ENCODE results near the gene TXLNG. TPM values are rescaled to one million over a fixed set of nuclear protein-coding genes. Genes with fewer than 3 reads are reported as not detected.

TXLNG gene
- total RNA-seq, 3 donors from 2014 or later: 30.6 to 46.1 (median 31.3) TPM

DNA sequence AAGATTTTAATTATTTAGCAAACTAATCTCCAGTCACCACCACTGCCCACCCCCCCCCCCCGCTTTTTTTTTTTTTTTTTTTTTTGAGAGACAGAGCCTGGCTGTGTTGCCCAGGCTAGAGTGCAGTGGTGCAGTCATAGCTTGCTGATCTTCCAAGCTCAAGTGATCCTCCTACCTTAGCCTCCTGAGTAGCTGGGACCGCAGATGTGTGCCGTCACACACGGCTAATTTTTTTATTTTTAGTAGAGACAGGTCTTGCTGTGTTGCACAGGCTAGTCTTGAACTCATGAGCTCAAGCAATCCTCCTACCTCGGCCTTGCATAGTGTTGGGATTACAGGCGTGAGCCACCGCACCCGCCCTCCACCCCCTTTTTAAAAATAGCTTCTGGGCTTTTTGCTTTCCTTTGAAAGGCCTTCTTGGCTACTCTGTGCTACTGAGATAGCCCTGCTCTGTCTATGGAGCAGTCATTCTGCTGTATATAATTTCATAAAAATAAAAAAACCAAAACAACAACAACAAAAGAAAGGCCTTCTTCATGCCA, 18.7 kb downstream of the TXLNG start:
- Mint-ChIP-seq H3K36me3 (ENCODE audit: insufficient read depth) (no peaks in the 10 kb centered on the region), H3K4me3 (no peak overlapping the region), H3K9me3 (no peaks in the 10 kb centered on the region), H3K27me3 (ENCODE audit: low read depth) (no peaks in the 10 kb centered on the region), H3K4me1 (ENCODE audit: low read depth) (peaks cover 19% of the 10 kb centered on the region)
- no peak for DNase-seq
- ATAC-seq: no peak

DNA sequence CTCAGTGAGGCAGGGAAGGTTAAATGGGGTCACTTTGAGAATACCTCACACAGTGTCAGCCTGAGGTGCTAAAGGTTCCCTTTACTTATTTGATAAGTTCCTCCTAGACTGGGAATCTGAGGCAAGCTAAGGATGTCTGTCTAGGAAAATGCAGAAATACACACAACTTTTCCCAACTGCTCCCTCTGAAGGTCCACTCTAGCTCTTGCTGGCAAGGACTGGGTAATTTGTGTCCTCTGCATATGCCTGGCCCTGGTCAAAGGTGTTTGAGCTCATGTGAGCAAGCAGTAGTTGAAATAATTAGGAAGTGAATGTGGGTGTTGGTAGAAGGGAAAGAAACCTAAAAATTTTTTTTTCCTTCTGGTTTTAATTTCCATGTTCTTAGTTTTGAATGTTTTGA, 21.3 kb downstream of the TXLNG start:
- no peaks in the 10 kb centered on the region for H3K36me3 Mint-ChIP-seq (ENCODE audit: insufficient read depth)
- DNase-seq: no peak
- no peaks in the 10 kb centered on the region for H3K27me3 Mint-ChIP-seq (ENCODE audit: low read depth)
- ATAC-seq: no peak
- H3K9me3 Mint-ChIP-seq: no peaks in the 10 kb centered on the region
- H3K4me3 Mint-ChIP-seq: no peak overlapping the region
- peaks cover 22% of the 10 kb centered on the region for H3K4me1 Mint-ChIP-seq (ENCODE audit: low read depth)

DNA sequence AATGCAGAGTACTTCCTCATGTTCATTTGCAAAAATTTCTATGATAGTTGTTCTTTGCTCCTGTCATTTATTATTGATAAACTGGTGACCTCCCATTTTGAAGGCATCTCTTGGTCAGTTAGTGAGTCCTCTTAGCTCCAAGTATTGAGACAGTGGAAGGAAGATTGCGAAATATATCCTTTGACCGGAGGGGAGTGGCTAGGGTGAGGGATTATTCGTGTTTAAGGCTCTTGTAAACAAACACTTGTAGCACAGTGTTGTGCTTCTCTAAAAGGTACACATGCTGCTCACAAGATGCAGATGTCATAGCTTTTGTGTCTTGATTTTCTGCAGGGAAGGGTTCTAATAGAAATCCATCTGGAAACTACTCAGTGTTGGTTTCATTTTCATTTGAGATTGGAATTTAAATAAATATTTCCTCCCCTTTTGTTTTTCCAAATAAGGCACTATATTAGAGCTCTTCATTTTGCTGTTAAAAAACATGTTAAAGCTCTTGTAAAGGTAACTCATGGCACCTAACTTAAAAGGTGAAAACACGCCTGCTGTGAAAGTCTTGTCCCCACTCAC, 21.8 kb downstream of the TXLNG start:
- no peak for ATAC-seq
- no peak overlapping the region for H3K4me3 Mint-ChIP-seq
- peaks cover 22% of the 10 kb centered on the region for H3K4me1 Mint-ChIP-seq (ENCODE audit: low read depth)

DNA sequence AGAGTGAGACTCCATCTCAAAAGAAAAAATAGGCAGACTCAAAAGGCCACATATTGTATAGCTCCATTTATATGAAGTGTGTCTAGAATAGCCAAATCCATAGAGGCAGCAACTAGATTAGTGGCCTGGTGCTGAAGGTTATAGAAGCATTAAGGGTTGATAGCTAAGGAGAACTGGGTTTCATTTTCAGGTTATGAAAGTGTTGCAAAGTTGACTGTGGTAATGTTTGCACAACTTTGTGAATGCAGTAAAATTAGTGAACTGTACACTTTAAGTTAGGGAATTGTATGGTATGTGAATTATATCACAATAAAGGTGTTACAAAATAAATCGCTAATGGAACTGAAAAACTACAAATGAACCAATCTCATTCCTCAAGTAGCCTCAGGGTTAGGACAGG, 28.3 kb downstream of the TXLNG start:
- peaks cover 4% of the 10 kb centered on the region for H3K4me1 Mint-ChIP-seq (ENCODE audit: low read depth)
- no peaks in the 10 kb centered on the region for H3K27me3 Mint-ChIP-seq (ENCODE audit: low read depth)
- peaks cover 6% of the 10 kb centered on the region for H3K36me3 Mint-ChIP-seq (ENCODE audit: insufficient read depth)
- no peak overlapping the region for H3K4me3 Mint-ChIP-seq
- no peak for DNase-seq
- no peaks in the 10 kb centered on the region for H3K9me3 Mint-ChIP-seq
- ATAC-seq: no peak

More for the DNA sequence above, 21.8 kb downstream of the TXLNG start:
- no peaks in the 10 kb centered on the region for H3K9me3 Mint-ChIP-seq
- peaks cover 3% of the 10 kb centered on the region for H3K36me3 Mint-ChIP-seq (ENCODE audit: insufficient read depth)
- no peak for DNase-seq
- H3K27me3 Mint-ChIP-seq (ENCODE audit: low read depth): no peaks in the 10 kb centered on the region

DNA sequence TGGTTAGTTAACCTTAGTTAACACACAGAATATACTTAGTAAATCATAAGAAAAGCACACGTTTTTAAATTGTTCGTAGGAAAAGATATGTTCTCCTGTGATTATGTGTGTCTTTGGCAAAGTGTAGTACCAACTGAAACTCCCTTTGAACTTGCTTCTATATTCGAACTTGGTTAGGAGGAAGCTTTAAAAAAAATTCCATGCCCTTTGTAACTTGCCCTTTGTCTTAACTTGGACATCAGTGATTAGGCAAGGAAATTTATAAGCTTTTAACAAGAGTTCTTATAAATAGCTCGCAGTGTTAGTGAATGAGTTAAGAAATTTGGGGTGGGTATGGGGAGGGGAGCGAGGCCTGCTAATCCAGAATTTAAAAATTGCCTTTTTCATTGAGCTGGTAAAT, 33.4 kb downstream of the TXLNG start:
- Mint-ChIP-seq H3K4me3 (no peak overlapping the region), H3K4me1 (ENCODE audit: low read depth) (peaks cover 3% of the 10 kb centered on the region)
- DNase-seq: no peak

DNA sequence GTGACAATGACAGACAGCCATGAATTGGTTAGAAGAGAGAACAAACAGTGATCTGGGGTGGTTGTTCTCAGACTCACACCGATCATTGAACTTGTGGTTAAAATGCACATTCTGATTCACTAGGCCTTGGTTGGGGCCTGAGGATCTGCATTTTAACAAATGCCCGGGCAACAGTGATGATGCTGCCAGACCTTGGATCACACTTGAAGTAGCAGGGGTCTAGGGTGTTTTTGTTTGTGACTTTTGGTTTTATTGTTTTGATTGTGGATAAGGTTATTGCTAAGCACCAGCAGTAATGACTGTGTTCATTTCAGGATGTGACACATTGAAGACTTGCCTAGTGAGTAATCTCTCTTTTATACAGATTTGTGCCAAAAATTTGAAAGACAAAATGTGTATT, 36.5 kb downstream of the TXLNG start:
- DNase-seq: no peak
- Mint-ChIP-seq H3K27me3 (ENCODE audit: low read depth) (no peaks in the 10 kb centered on the region), H3K36me3 (ENCODE audit: insufficient read depth) (peaks cover 15% of the 10 kb centered on the region), H3K9me3 (no peaks in the 10 kb centered on the region), H3K4me1 (ENCODE audit: low read depth) (peaks cover 3% of the 10 kb centered on the region), H3K4me3 (no peak overlapping the region)
- ATAC-seq: peak; percentile 64 to 65

More for the DNA sequence above, 33.4 kb downstream of the TXLNG start:
- no peaks in the 10 kb centered on the region for H3K27me3 Mint-ChIP-seq (ENCODE audit: low read depth)
- H3K36me3 Mint-ChIP-seq (ENCODE audit: insufficient read depth): peaks cover 15% of the 10 kb centered on the region
- ATAC-seq: no peak
- H3K9me3 Mint-ChIP-seq: no peaks in the 10 kb centered on the region

DNA sequence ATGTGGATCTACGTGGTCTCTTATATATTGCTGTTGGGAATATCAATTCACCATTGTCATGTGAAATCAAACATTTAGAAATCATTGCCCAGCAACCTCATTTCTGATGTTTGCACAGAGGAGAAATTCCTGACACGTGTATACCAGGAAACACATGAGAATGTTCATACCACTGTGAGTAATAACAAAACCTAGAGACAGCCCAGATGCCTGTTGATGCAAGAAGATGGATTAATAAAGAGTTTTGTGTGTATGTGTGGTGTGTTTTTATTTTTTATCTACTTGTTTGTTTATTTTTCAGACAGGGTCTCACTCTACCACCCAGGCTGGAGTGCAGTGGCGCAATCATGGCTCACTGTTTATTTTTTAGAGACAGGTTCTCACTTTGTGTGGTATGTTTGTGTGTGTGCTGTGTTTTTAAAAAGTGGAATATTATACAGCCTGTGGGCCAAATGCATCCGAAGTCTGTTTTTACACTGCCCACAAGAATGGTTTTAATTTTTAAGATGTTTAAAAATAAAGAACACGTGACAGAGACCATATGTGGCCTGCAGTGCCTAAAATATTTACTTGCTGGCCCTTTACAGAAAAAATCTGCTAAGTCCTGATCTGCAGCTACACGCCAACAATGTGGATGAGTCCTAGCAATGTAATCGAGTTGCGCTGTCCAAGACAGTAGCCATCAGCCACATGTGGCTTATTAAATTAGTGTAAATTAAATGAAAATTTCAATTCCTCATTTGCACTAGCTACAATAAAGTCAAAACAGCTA, 39.2 kb downstream of the TXLNG start:
- Mint-ChIP-seq H3K9me3 (no peaks in the 10 kb centered on the region), H3K27me3 (ENCODE audit: low read depth) (no peaks in the 10 kb centered on the region), H3K4me3 (no peak overlapping the region), H3K36me3 (ENCODE audit: insufficient read depth) (peaks cover 18% of the 10 kb centered on the region), H3K4me1 (ENCODE audit: low read depth) (peaks cover 3% of the 10 kb centered on the region)
- ATAC-seq (no peak), DNase-seq (no peak)

DNA sequence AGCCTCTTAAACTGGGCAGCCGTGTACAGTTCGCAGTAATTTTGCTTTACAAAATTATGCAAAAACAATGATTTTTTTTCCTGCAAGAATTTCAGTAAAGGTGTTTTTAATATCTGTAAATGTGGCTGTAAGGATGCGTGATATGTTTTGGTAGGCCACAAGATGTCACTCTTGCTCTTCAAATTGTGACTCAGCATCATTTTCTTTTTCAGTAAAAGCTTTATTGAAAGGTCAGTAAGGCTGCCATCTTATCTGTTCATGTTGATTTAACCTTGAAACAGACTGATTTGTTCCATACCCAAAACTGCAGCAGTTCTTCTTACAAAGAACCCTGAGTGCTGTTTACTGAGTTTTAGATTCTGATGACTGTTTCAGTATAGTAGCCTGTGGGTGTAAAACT, 39.9 kb downstream of the TXLNG start:
- Mint-ChIP-seq H3K4me3 (no peak overlapping the region), H3K27me3 (ENCODE audit: low read depth) (no peaks in the 10 kb centered on the region), H3K4me1 (ENCODE audit: low read depth) (peaks cover 3% of the 10 kb centered on the region), H3K9me3 (no peaks in the 10 kb centered on the region), H3K36me3 (ENCODE audit: insufficient read depth) (peaks cover 18% of the 10 kb centered on the region)
- no peak for DNase-seq
- peak; percentile 53 to 62 for ATAC-seq

DNA sequence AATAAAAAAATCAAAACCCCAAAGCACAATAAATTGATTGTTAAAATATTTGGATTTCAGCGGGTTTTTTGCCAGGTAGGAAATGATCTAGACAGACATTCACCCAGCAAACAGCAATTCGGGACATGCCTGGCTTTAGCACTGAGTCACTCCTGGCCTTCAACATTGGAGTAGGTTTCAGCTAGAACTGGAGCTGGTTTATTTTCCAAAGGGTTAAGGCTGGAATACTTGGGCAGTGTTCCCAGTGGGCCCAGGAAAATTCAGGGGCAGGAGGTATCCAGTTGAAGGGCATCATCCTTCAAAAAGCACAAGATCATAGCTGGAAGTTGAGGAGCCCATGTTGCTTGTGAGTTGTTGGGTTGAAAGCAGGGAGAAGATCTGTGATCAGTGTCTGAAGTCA, 41.0 kb downstream of the TXLNG start:
- H3K36me3 Mint-ChIP-seq (ENCODE audit: insufficient read depth): peaks cover 19% of the 10 kb centered on the region
- DNase-seq: no peak

DNA sequence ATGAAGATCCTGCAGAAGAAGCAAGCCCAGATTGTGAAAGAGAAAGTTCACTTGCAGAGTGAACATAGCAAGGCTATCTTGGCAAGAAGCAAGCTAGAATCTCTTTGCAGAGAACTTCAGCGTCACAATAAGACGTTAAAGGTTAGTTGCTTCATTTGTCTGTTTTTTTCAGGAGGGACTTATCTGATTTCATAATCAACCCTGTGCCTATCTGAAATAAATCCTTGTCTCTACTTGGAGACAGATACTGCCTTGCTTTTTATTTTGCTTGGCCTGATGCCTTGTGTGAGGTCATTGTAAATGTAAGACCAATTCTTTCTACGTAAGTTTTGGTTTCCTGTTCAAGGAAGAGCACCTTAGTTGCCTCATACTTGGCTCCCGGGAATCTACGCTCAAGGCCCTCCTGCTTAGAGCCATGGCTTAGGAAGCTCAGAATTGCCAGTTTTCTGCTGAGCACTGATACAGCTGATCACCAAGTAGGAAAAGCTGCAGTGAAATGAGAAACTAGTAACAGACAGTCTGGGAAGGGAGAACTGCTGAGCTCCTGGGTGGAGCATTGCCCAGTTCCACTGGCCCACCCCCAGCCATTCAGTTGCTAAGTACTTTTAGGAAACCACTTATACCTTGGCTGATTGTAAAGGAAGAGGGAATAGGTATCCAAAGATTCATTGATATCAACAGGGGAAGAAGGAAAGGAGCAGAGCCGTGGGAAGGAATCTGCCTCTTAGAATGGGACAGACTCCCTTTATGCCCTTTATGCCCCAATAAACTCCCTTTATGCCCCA, 42.0 kb downstream of the TXLNG start:
- H3K27me3 Mint-ChIP-seq (ENCODE audit: low read depth): no peaks in the 10 kb centered on the region
- H3K4me1 Mint-ChIP-seq (ENCODE audit: low read depth): no peaks in the 10 kb centered on the region
- no peak for ATAC-seq
- DNase-seq: no peak
- H3K4me3 Mint-ChIP-seq: no peak overlapping the region
- H3K36me3 Mint-ChIP-seq (ENCODE audit: insufficient read depth): peaks cover 16% of the 10 kb centered on the region
- no peaks in the 10 kb centered on the region for H3K9me3 Mint-ChIP-seq

More for the DNA sequence above, 41.0 kb downstream of the TXLNG start:
- H3K27me3 Mint-ChIP-seq (ENCODE audit: low read depth): no peaks in the 10 kb centered on the region
- ATAC-seq: no peak
- no peaks in the 10 kb centered on the region for H3K9me3 Mint-ChIP-seq
- H3K4me3 Mint-ChIP-seq: no peak overlapping the region
- H3K4me1 Mint-ChIP-seq (ENCODE audit: low read depth): peaks cover 2% of the 10 kb centered on the region

DNA sequence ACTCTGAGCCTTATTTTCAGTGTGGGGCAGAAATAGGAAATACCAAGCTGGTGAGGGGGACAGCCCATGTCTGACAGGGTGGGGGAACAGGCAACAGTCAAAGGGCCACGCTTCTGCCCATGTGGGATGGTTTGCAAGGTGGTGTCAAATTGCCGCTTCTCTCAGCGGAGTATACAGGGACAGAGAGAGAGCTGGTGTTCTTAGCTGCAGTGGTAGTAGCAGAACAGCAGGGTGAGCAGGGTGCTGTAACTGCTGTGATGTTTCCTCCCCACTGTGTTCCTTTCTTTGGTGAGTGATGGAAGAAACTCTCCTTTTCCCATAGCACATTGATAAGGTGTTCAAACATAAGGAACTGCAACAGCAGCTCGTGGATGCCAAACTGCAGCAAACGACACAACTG, 46.0 kb downstream of the TXLNG start:
- peaks cover 23% of the 10 kb centered on the region for H3K36me3 Mint-ChIP-seq (ENCODE audit: insufficient read depth)
- ATAC-seq (no peak), DNase-seq (no peak)
- H3K4me3 Mint-ChIP-seq: no peak overlapping the region
- no peaks in the 10 kb centered on the region for H3K27me3 Mint-ChIP-seq (ENCODE audit: low read depth)
- no peaks in the 10 kb centered on the region for H3K4me1 Mint-ChIP-seq (ENCODE audit: low read depth)
- H3K9me3 Mint-ChIP-seq: no peaks in the 10 kb centered on the region

DNA sequence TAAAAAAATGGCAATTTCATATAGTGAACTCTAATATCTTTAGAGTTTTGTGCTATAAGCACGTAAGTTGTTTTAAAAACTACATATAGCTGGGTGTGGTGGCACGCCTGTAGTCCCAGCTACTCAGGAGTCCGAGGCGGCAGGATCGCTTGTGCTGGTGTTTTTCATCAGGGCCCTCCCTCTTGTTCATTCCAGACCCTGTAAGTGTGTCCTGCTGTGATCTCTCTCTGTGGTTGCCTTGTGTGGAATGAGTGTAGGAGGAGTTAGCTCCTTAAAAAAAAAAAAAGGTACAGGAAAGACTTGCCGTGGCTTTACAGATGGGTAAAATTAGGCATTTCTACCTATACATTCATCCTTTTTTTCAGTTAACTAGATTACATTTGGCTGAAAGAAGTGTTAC, 48.5 kb downstream of the TXLNG start:
- Mint-ChIP-seq H3K27me3 (ENCODE audit: low read depth) (no peaks in the 10 kb centered on the region), H3K4me3 (no peak overlapping the region), H3K36me3 (ENCODE audit: insufficient read depth) (peaks cover 18% of the 10 kb centered on the region), H3K9me3 (no peaks in the 10 kb centered on the region), H3K4me1 (ENCODE audit: low read depth) (no peaks in the 10 kb centered on the region)
- ATAC-seq (no peak), DNase-seq (no peak)

DNA sequence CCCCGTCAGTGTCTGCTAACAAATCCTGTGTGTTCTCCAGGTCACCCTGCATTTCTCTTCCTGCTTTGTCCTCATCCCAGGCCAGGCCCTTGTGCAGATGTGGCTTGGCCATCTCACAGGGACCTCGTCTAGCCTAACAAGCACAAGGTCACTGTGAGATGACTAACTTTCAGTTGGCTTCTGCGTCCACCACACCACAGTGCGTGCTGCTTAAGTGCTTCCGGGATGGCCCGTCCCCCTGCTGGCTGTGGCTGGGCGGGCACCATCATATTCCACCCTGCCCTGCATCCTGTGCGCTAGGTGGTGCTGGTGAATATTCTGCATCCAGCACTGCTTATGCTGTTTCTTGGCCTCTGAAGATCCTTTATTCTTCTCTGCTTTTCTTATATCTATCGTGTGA, 50.1 kb downstream of the TXLNG start:
- Mint-ChIP-seq H3K27me3 (ENCODE audit: low read depth) (no peaks in the 10 kb centered on the region), H3K9me3 (no peaks in the 10 kb centered on the region), H3K36me3 (ENCODE audit: insufficient read depth) (peaks cover 19% of the 10 kb centered on the region), H3K4me3 (no peak overlapping the region), H3K4me1 (ENCODE audit: low read depth) (no peaks in the 10 kb centered on the region)
- DNase-seq (no peak), ATAC-seq (peak in 1 of 2 donors; percentile 38)

DNA sequence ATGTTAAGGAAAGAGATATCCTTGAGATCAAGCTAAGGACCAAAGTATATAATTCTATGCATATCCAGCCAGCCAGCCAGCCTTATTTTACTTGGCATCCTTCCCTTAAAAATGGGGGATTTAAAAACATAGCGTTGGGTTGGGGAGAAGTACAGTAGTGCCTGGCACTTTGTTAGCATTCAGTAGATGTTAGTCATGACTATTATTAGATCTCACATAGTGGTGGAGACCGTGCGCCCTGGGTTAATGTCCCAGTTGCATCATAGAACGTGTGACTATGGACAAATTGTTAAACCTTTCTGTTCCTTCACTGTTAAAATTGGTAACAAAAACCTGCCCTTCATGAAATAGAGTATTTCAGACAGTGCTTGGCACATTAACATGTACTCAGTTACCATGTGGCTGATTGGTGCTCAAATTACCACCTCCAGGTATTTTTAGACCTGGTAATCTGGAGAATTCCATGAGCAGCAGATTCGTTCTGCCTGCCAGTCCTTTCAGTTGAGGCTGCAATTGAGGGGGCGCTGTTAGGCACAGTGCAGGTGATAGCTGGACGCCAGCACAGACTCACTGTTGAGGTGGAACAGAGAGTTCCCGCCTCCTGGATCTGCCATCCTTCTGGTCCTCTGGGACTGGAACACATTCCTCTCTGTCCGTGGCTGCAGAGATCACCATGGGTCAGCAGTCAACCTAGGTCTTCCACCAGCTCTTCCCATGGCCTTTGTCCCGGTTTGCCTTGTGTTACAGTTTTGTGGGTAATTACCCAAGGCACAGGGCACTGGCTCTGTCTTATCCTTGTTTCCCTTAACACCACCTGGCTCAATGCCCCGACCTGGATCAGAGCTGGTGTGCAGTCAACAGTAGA, 52.2 kb downstream of the TXLNG start:
- Mint-ChIP-seq H3K4me1 (ENCODE audit: low read depth) (peaks cover 2% of the 10 kb centered on the region), H3K36me3 (ENCODE audit: insufficient read depth) (peaks cover 13% of the 10 kb centered on the region)

More for the DNA sequence above, 52.2 kb downstream of the TXLNG start:
- no peaks in the 10 kb centered on the region for H3K27me3 Mint-ChIP-seq (ENCODE audit: low read depth)
- DNase-seq: no peak
- H3K4me3 Mint-ChIP-seq: no peak overlapping the region
- ATAC-seq: no peak
- no peaks in the 10 kb centered on the region for H3K9me3 Mint-ChIP-seq
